K562 (cell line): ENCODE measurements around the gene NINJ1. TPM values are rescaled to one million over a fixed set of nuclear protein-coding genes. Genes with fewer than 3 reads are reported as not detected.

ENCODE experiments used
- BHLHE40 ChIP-seq: IDR thresholded peaks from 2 replicates; pipeline ENCODE4 v1.6.1; 2011; ENCODE audit warnings: low read length, improper control_type of control experiment
- CHCHD3 ChIP-seq: fragments of 250-450 bp; sonication (Bioruptor Pico); IDR thresholded peaks from 2 replicates; pipeline ENCODE4 v2.1.2; 2022; ENCODE audit warnings: mild to moderate bottlenecking
- CTCFL ChIP-seq: IDR thresholded peaks from 2 replicates; pipeline ENCODE4 v1.6.1; 2011; ENCODE audit warnings: borderline replicate concordance, low read depth, mild to moderate bottlenecking, moderate library complexity, low read length; ENCODE audit not compliant: insufficient read depth, poor library complexity, severe bottlenecking
- DPF2 ChIP-seq: fragments of 450-650 bp; IDR thresholded peaks from 2 replicates; pipeline ENCODE4 v1.6.1; 2016
- ELK1 ChIP-seq: sonication (generic); formaldehyde crosslinking; IDR thresholded peaks from 2 replicates; pipeline ENCODE4 v1.8.1; 2022; ENCODE audit warnings: missing genetic modification reagents
- FIP1L1 ChIP-seq: fragments of 200-400 bp; formaldehyde crosslinking; IDR thresholded peaks from 2 replicates; pipeline ENCODE4 v1.6.1; 2018; ENCODE audit warnings: mild to moderate bottlenecking, low read depth, low read length; ENCODE audit not compliant: poor library complexity, severe bottlenecking
- FOS ChIP-seq: IDR thresholded peaks from 3 replicates; pipeline ENCODE4 v1.6.1; 2011; ENCODE audit not compliant: insufficient read length; ENCODE audit errors: extremely low read depth
- FOSL1 ChIP-seq: fragments of 200-800 bp; sonication (Bioruptor generic); conservative IDR thresholded peaks from 2 replicates; pipeline ENCODE4 v1.6.1; 2016; ENCODE audit warnings: missing genetic modification characterization, missing compliant biosample characterization
- GABPB1 ChIP-seq: sonication (generic); formaldehyde crosslinking; IDR thresholded peaks from 2 replicates; pipeline ENCODE4 v1.8.0; 2022; ENCODE audit warnings: mild to moderate bottlenecking, missing genetic modification reagents
- GATA2 ChIP-seq: sonication (generic); formaldehyde crosslinking; IDR thresholded peaks from 2 replicates; pipeline ENCODE4 v1.4.0; 2020; ENCODE audit warnings: mild to moderate bottlenecking, missing genetic modification reagents
- GTF2F1 ChIP-seq: IDR thresholded peaks from 2 replicates; pipeline ENCODE4 v1.6.1; 2011; ENCODE audit warnings: low read depth, low read length, improper control_type of control experiment
- IFI16 ChIP-seq: fragments of 250-450 bp; sonication (Bioruptor Pico); IDR thresholded peaks from 2 replicates; pipeline ENCODE4 v2.1.2; 2022; ENCODE audit warnings: mild to moderate bottlenecking, inconsistent platforms
- JUND ChIP-seq, 2 experiments: IDR thresholded peaks; 2 replicates in 1 of 2; 3 replicates in 1 of 2; pipeline ENCODE4 v1.6.1; 2011; ENCODE audit warnings: borderline replicate concordance in 2 of 2, low read depth in 2 of 2, low read length in 2 of 2, improper control_type of control experiment in 1 of 2, missing biosample characterization in 1 of 2, missing genetic modification characterization in 1 of 2, missing genetic modification reagents in 1 of 2
- MCM7 ChIP-seq, 2 experiments: fragments of 450-650 bp; IDR thresholded peaks; 2 replicates each; pipeline ENCODE4 v1.6.1; 2016 to 2018
- MYNN ChIP-seq, 2 experiments: sonication (generic); formaldehyde crosslinking in 1 of 2; IDR thresholded peaks; 2 replicates each; pipeline versions ENCODE4 v1.5.0 to v1.6.1; 2016 to 2020; ENCODE audit warnings: antibody characterized with exemption in 1 of 2, missing genetic modification reagents in 1 of 2
- PTTG1 ChIP-seq: fragments of 450-650 bp; IDR thresholded peaks from 2 replicates; pipeline ENCODE4 v1.6.1; 2016; ENCODE audit warnings: low read depth, mild to moderate bottlenecking, missing genetic modification characterization, missing compliant biosample characterization
- RBM39 ChIP-seq: fragments of 200-400 bp; formaldehyde crosslinking; optimal IDR thresholded peaks from 2 replicates; pipeline ENCODE3; 2018; ENCODE audit warnings: low read depth, low read length
- SPI1 ChIP-seq: IDR thresholded peaks from 2 replicates; pipeline ENCODE4 v1.6.1; 2011; ENCODE audit warnings: low read depth, low read length, control low read depth, borderline replicate concordance
- ZBTB33 ChIP-seq: sonication (generic); formaldehyde crosslinking; IDR thresholded peaks from 2 replicates; pipeline ENCODE4 v1.8.1; 2023; ENCODE audit warnings: mild to moderate bottlenecking, missing genetic modification reagents
- ZBTB7A ChIP-seq: IDR thresholded peaks from 2 replicates; pipeline ENCODE4 v1.6.1; 2011; ENCODE audit warnings: low read depth, mild to moderate bottlenecking, low read length, moderate library complexity, borderline replicate concordance; ENCODE audit not compliant: control insufficient read depth
- ZNF146 ChIP-seq: IDR thresholded peaks from one replicate; pipeline ENCODE4 v1.6.1; 2018; ENCODE audit warnings: missing compliant biosample characterization; ENCODE audit not compliant: unreplicated experiment
- ZNF174 ChIP-seq: fragments of 250-450 bp; sonication (Bioruptor Pico); IDR thresholded peaks from 2 replicates; pipeline ENCODE4 v1.4.0; 2020; ENCODE audit warnings: mild to moderate bottlenecking
- ZNF830 ChIP-seq: fragments of 250-450 bp; sonication (Bioruptor Pico); IDR thresholded peaks from 2 replicates; pipeline ENCODE4 v1.5.0; 2021; ENCODE audit warnings: mild to moderate bottlenecking
- polyA plus RNA-seq, 8 experiments: library from polyadenylated mRNA; depleted of rRNA in 4 of 8; stranded (reverse) in 5 of 8; unstranded in 3 of 8; fragments of >200 nt; fragmentation: Nextera tagmentation in 2 of 8; fragmentation: Illumina TruSeq in 1 of 8; extraction: Ambion mirVana in 2 of 8; extraction: Trizol in 1 of 8; gene quantifications; 2 replicates each; pipeline versions ENCODE4 v1.2.1 to v1.2.3, GENCODE V29; 2011 to 2014; ENCODE audit warnings: inconsistent platforms in 1 of 8, missing spikeins in 1 of 8
- total RNA-seq, 7 experiments: library from RNA; depleted of rRNA in 6 of 7; stranded (reverse); fragments of >200 nt in 6 of 7; fragmentation: Illumina TruSeq in 2 of 7; extraction: Trizol in 2 of 7; gene quantifications; 2 replicates each; pipeline versions ENCODE4 v1.2.1 to v1.2.3, GENCODE V29; 2011 to 2021; ENCODE audit warnings: low replicate concordance in 1 of 7

Gene NINJ1
- total and polyA plus RNA-seq, 9 of the 15 experiments (the other 6 are each of a cell fraction or from before 2014, with no cell fraction given): 0.13 to 8.4 (median 4.9) TPM

GRCh38 chr9:93098236-93098946, 35.7 kb downstream of the NINJ1 start (continued):
- TF ChIP-seq ZBTB33 (CRISPR knock-in tag) (peak; percentile 74; the same call in 1 of the 2 replicates), JUND (IDR thresholded peaks at IDR 0.05; ENCODE audit: borderline replicate concordance, low read depth, low read length) (peak; percentile 87), JUND (tag; IDR thresholded peaks at IDR 0.05; ENCODE audit: borderline replicate concordance, low read depth, low read length) (peak; percentile 67; the same call in 2 of the 3 replicates), ZNF146 (no peak), ZNF174 (CRISPR knock-in tag) (no peak), MYNN (IDR thresholded peaks at IDR 0.05) (peak; percentile 57; the same call in 1 of the 2 replicates), MYNN (CRISPR knock-in tag; IDR thresholded peaks at IDR 0.05) (no peak), GTF2F1 (no peak), CHCHD3 (CRISPR knock-in tag) (no peak), ZBTB7A (peak; percentile 65; the same call in 1 of the 2 replicates), CTCFL (no peak), GABPB1 (CRISPR knock-in tag) (no peak), FOS (peak; percentile 50), FIP1L1 (no peak), ELK1 (CRISPR knock-in tag) (no peak), PTTG1 (tag) (no peak), SPI1 (no peak), ZNF830 (CRISPR knock-in tag) (no peak), RBM39 (no peak), IFI16 (no peak), BHLHE40 (peak; percentile 88), GATA2 (CRISPR knock-in tag) (no peak), FOSL1 (tag) (peak; percentile 94), MCM7 (IDR thresholded peaks at IDR 0.05) (no peak), DPF2 (peak; percentile 57)
